Endothelial cell of umbilical vein (primary cell): Measurements from ENCODE around the gene IGF2BP2. TPM values are rescaled to one million over a fixed set of nuclear protein-coding genes. Genes with fewer than 3 reads are reported as not detected.

Source experiments
- BruUV-seq: library from RNA; stranded (reverse); fragments of 400-500 nt; replicated peaks from 2 replicates; lab custom pipeline; 2021; lab: Mats Ljungman, UMichigan
- CTCF ChIA-PET: fragments of 300-600, 350-600 bp; sonication (Branson Sonifier 250); formaldehyde crosslinking; loops from one replicate; lab custom pipeline; 2021; ENCODE audit warnings: antibody characterized with exemption, inconsistent platforms; lab: Charles Lee
- POLR2A ChIA-PET: fragments of 300-600, 350-600 bp; sonication (Branson Sonifier 250); formaldehyde crosslinking; loops from one replicate; lab custom pipeline; 2021; ENCODE audit warnings: antibody characterized with exemption, inconsistent platforms; lab: Charles Lee
- DNase-seq: peaks from one replicate; pipeline ENCODE4 v3.0.0-alpha.2; 2011; ENCODE audit warnings: low read depth, low spot score
- FAIRE-seq: peaks from 2 replicates; lab custom pipeline; 2011; peaks lifted over from hg19 to GRCh38; lab: Jason Lieb, UNC
- H2AFZ ChIP-seq: 2 replicates; pipeline ENCODE4 v1.6.0; 2012; ENCODE audit warnings: low read depth, low read length, control low read depth, inconsistent platforms
- H3K27ac ChIP-seq: 2 replicates; pipeline ENCODE4 v1.5.1; 2011; ENCODE audit warnings: low read depth, mild to moderate bottlenecking, control low read depth, low read length, moderate library complexity; ENCODE audit not compliant: insufficient read depth
- H3K27me3 ChIP-seq, 2 experiments: 2 replicates each; pipeline versions ENCODE4 v1.6.0 to v1.6.1; 2011; ENCODE audit warnings: low read length in 2 of 2, mixed read lengths in 1 of 2; ENCODE audit not compliant: control insufficient read depth in 2 of 2, insufficient read depth in 2 of 2
- H3K36me3 ChIP-seq, 2 experiments: 2 replicates in 1 of 2; 3 replicates in 1 of 2; pipeline ENCODE4 v1.5.1; 2011; ENCODE audit warnings: low read length in 2 of 2, mild to moderate bottlenecking in 1 of 2, moderate library complexity in 1 of 2; ENCODE audit not compliant: control insufficient read depth in 2 of 2, insufficient read depth in 2 of 2; ENCODE audit errors: extremely low read depth in 1 of 2
- H3K4me1 ChIP-seq: 3 replicates; pipeline ENCODE4 v1.5.1; 2011; ENCODE audit warnings: mild to moderate bottlenecking, low read length; ENCODE audit not compliant: control insufficient read depth, insufficient read depth; ENCODE audit errors: extremely low read depth
- H3K4me2 ChIP-seq: 2 replicates; pipeline ENCODE4 v1.6.1; 2011; ENCODE audit warnings: low read length, control low read depth, mixed read lengths; ENCODE audit not compliant: insufficient read depth
- H3K4me3 ChIP-seq, 3 experiments: fragments of 200-600 bp in 1 of 3; sonication (generic), shearing (Covaris generic) in 1 of 3; replicated peaks in 1 of 3; 2 replicates each; pipeline ENCODE4 v1.5.1; 2011 to 2016; ENCODE audit warnings: control low read depth in 3 of 3, low read length in 3 of 3, mild to moderate bottlenecking in 2 of 3, inconsistent platforms in 1 of 3, low read depth in 1 of 3, moderate library complexity in 1 of 3; ENCODE audit not compliant: insufficient read depth in 1 of 3
- H3K79me2 ChIP-seq: 2 replicates; pipeline ENCODE4 v1.6.0; 2012; ENCODE audit warnings: low read length, inconsistent platforms; ENCODE audit not compliant: control insufficient read depth, insufficient read depth
- H3K9ac ChIP-seq: replicated peaks from 2 replicates; pipeline ENCODE3; 2011; ENCODE audit warnings: low read length, control low read depth; ENCODE audit not compliant: insufficient read depth; ENCODE audit errors: extremely low read depth
- H3K9me1 ChIP-seq: replicated peaks from 3 replicates; pipeline ENCODE4 v1.6.0; 2011; ENCODE audit warnings: mild to moderate bottlenecking, low read length; ENCODE audit not compliant: control insufficient read depth, insufficient read depth; ENCODE audit errors: extremely low read depth
- H3K9me3 ChIP-seq: replicated peaks from 2 replicates; pipeline ENCODE4 v1.5.1; 2012; ENCODE audit warnings: low read length, inconsistent platforms; ENCODE audit not compliant: control insufficient read depth, insufficient read depth
- H4K20me1 ChIP-seq: replicated peaks from 2 replicates; pipeline ENCODE3; 2011; ENCODE audit warnings: mild to moderate bottlenecking, low read length; ENCODE audit not compliant: control insufficient read depth, insufficient read depth; ENCODE audit errors: extremely low read depth
- EZH2 ChIP-seq: IDR thresholded peaks from 2 replicates; pipeline ENCODE4 v1.6.1; 2012; ENCODE audit warnings: borderline replicate concordance, low read depth, mild to moderate bottlenecking, moderate library complexity, low read length, inconsistent platforms; ENCODE audit not compliant: severe bottlenecking
- FOS ChIP-seq: IDR thresholded peaks from 2 replicates; pipeline ENCODE4 v1.6.1; 2011; ENCODE audit warnings: mild to moderate bottlenecking, low read length, moderate library complexity, borderline replicate concordance; ENCODE audit not compliant: insufficient read depth
- GATA2 ChIP-seq: IDR thresholded peaks from 2 replicates; pipeline ENCODE4 v1.7.0; 2011; ENCODE audit warnings: low read depth, mild to moderate bottlenecking, moderate library complexity, mixed read lengths, low read length; ENCODE audit not compliant: insufficient read length, insufficient read depth
- JUN ChIP-seq: IDR thresholded peaks from 2 replicates; pipeline ENCODE4 v1.6.1; 2011; ENCODE audit warnings: borderline replicate concordance, low read depth; ENCODE audit not compliant: insufficient read length, insufficient read depth
- MYC ChIP-seq: IDR thresholded peaks from one replicate; pipeline ENCODE4 v1.6.1; 2011; ENCODE audit warnings: mild to moderate bottlenecking, low read depth, low read length
- POLR2A ChIP-seq: IDR thresholded peaks from 2 replicates; pipeline ENCODE4 v1.6.1; 2012; ENCODE audit warnings: low read depth, mild to moderate bottlenecking, control low read depth, low read length
- POLR2AphosphoS5 ChIP-seq: IDR thresholded peaks from 2 replicates; pipeline ENCODE4 v1.6.1; 2012; ENCODE audit warnings: low read depth, mild to moderate bottlenecking, control low read depth, low read length, moderate library complexity; ENCODE audit not compliant: insufficient read depth
- dilution Hi-C: fragments of 300-500 bp; cut with MboI; formaldehyde crosslinking; loops from one replicate; pipeline ENCODE4 v1.15.0; 2019; ENCODE audit warnings: low sequenced_read_pairs; ENCODE audit not compliant: extremely low pct_ligation_motif_present
- intact Hi-C: fragments of 100-400 bp; cut with micrococcal nuclease; formaldehyde crosslinking; loops from one replicate; pipeline ENCODE4 v1.10.0; 2022
- polyA plus RNA-seq, 4 experiments: library from polyadenylated mRNA; depleted of rRNA in 3 of 4; stranded (reverse) in 3 of 4; unstranded in 1 of 4; fragments of >200 nt; gene quantifications; 2 replicates each; pipeline versions ENCODE4 v1.2.1 to v1.2.3, GENCODE V29; 2011 to 2012; ENCODE audit warnings: missing spikeins in 1 of 4
- total RNA-seq: library from RNA; stranded (reverse); gene quantifications from 2 replicates; pipeline ENCODE4 v1.2.3, GENCODE V29; 2021
- TF ChIP-seq, protein P1 (sequence below): IDR thresholded peaks from 2 replicates; pipeline ENCODE4 v1.6.1; 2011; ENCODE audit not compliant: insufficient read depth, insufficient read length
- TF ChIP-seq, protein P2 (sequence below), 2 donors: IDR thresholded peaks; 1 replicate in 1 of 2; 2 replicates in 1 of 2; pipeline ENCODE4 v1.5.1; 2011; ENCODE audit warnings: low read length in 2 of 2, mild to moderate bottlenecking in 2 of 2, moderate library complexity in 2 of 2, control low read depth in 1 of 2, inconsistent platforms in 1 of 2, low read depth in 1 of 2; ENCODE audit not compliant: insufficient read depth in 1 of 2; ENCODE audit errors: extremely low read depth in 1 of 2

Gene IGF2BP2
- total and polyA plus RNA-seq, 2 donors (not counting 3 experiments of a cell fraction or from before 2014, with no cell fraction given): 10.7 to 130 TPM

DNA sequence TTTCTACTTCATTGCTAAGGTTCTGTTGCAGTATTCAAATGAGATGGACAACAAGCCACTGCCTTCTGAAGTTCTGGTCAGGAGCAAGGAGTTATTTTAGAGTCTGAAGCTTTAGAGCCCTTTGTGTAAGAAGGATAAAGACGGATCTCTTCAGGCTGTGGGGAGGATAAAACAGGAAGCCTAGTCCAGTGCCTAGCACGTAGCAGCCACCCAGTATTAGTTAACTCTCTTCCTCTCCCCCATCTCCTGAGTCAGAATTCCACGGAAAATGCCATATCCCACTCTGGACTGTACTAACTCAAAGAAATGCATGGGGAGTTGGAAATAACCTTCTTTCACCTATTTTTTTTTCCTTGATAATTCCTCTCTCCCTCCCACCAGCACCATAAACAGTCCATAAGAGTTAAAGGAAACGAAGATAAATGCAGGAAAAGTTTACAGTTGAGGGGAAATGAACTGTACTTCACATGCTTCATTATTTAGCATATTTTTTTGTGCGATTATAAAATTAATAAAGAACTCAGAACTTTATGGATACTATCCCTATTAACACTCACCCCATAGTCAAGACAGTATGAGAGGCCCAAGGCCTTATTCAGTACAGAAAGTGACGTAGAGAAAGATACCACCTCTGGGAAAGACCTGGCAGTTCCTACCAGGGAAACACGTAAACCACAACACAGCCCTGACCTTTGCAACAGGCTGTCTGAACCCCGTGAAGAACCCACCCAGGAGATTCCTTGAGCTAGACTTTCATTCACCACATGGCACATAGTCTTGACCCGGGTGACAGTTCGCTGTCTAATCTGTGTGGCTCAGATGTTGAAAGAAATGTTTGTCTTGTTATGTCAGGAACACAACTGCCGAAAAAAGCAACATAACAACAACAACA lies 9.2 kb downstream of the IGF2BP2 start:
- Histone ChIP-seq H3K4me3 (peak overlapping the region in 1 of 3 experiments; percentile 18), H3K9me3 (no peaks in the 10 kb centered on the region), H3K9ac (peak overlapping the region; percentile 24), H3K4me1 (peaks cover 48% of the 10 kb centered on the region), H3K79me2 (peaks cover 100% of the 10 kb centered on the region), H2AFZ (no peak overlapping the region), H3K9me1 (no peaks in the 10 kb centered on the region), H3K4me2 (peak overlapping the region; percentile 68), H3K27ac (peak overlapping the region; percentile 60), H4K20me1 (peaks cover 33% of the 10 kb centered on the region), H3K27me3 (no peaks in the 10 kb centered on the region), H3K36me3 (no peaks in the 10 kb centered on the region)
- POLR2A ChIA-PET: no interaction called here
- DNase-seq (peak; percentile 59), FAIRE-seq (no peak)
- intact Hi-C loops: no loop called here
- TF ChIP-seq MYC (no peak), FOS (no peak)
- dilution Hi-C loops: no loop called here
- CTCF ChIA-PET: interaction anchor here (1.3 to 3.1 kb wide), 2 partner anchors 47 to 155 kb away, joined by 6 to 15 read pairs; no protein-coding TSS in a partner anchor
- BruUV-seq: no TSS peak

DNA sequence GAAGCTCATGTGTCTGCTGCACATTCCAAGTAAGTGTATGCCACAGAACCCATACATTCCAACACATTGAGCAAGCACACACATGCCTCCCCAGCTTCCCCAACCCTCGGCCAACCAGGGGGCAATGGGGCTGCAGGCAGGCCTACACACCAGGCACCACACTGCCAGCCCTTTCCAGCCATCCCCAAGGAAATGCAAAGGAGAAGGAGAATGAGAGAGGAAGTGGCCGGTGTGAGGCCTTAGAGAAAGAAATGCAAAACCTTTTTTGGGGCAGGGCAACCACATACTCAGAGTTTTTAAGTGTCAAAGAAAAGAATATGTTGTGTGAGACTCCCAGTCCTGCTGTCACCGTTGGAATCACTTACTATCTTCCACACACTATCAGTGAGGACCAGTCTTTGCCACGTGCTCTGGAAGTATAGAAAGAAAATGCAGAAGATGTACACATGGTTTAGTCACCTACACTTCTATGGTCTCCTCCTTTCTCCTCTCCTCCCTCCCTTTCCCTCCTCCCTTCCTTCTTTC lies 11.1 kb downstream of the IGF2BP2 start:
- Histone ChIP-seq H3K4me2 (no peak overlapping the region), H3K9ac (no peak overlapping the region), H3K27ac (no peak overlapping the region), H3K36me3 (no peaks in the 10 kb centered on the region), H3K9me1 (no peaks in the 10 kb centered on the region), H3K27me3 (no peaks in the 10 kb centered on the region), H2AFZ (no peak overlapping the region), H3K79me2 (peaks cover 99% of the 10 kb centered on the region), H4K20me1 (peaks cover 27% of the 10 kb centered on the region), H3K9me3 (no peaks in the 10 kb centered on the region), H3K4me1 (peaks cover 30% of the 10 kb centered on the region), H3K4me3 (no peak overlapping the region)
- dilution Hi-C loops (no loop called here), intact Hi-C loops (no loop called here)
- CTCF ChIA-PET: interaction anchor here (1.1 to 2.0 kb wide), 4 partner anchors 8 to 153 kb away, joined by 4 to 6 read pairs (median 5); no protein-coding TSS in a partner anchor
- POLR2A ChIA-PET: interaction anchor here (0.6 to 1.0 kb wide), 3 partner anchors 34 to 155 kb away, joined by 3 to 11 read pairs (median 3); no protein-coding TSS in a partner anchor
- no peak for DNase-seq
- no TSS peak for BruUV-seq
- no peak for FAIRE-seq
- TF ChIP-seq, protein P1, sequence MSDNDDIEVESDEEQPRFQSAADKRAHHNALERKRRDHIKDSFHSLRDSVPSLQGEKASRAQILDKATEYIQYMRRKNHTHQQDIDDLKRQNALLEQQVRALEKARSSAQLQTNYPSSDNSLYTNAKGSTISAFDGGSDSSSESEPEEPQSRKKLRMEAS: no peak
- TF ChIP-seq JUN (no peak), POLR2A (no peak), EZH2 (no peak), MYC (no peak), FOS (no peak), POLR2AphosphoS5 (no peak), GATA2 (no peak)
- TF ChIP-seq, protein P2, sequence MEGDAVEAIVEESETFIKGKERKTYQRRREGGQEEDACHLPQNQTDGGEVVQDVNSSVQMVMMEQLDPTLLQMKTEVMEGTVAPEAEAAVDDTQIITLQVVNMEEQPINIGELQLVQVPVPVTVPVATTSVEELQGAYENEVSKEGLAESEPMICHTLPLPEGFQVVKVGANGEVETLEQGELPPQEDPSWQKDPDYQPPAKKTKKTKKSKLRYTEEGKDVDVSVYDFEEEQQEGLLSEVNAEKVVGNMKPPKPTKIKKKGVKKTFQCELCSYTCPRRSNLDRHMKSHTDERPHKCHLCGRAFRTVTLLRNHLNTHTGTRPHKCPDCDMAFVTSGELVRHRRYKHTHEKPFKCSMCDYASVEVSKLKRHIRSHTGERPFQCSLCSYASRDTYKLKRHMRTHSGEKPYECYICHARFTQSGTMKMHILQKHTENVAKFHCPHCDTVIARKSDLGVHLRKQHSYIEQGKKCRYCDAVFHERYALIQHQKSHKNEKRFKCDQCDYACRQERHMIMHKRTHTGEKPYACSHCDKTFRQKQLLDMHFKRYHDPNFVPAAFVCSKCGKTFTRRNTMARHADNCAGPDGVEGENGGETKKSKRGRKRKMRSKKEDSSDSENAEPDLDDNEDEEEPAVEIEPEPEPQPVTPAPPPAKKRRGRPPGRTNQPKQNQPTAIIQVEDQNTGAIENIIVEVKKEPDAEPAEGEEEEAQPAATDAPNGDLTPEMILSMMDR (IDR thresholded peaks at IDR 0.05; ENCODE audit: extremely low read depth in 1 of 2, insufficient read depth in 1 of 2, low read depth in 1 of 2, low read length in 2 of 2): no peak
